ENCODE data around the gene ZNF658.
"Not testable (repeated sequence)": the region's sequence is repeated elsewhere in the genome, so short reads cannot be mapped to it uniquely, and the experiment has no call there.

Gene ZNF658

GRCh38 chr9:66900490-66901131 lies at the start of gene ZNF658:
Gene ZNF658 (plus strand): TSS chr9:66900725. CDS start chr9:66903562, 2,837 bp downstream.
- peak within 1 kb of the TSS; percentile 71 for H3K27ac ChIP-seq
- TF ChIP-seq ZFX (IDR thresholded peaks at IDR 0.05) = peak; percentile 44

- not testable (repeated sequence) for H3K27ac ChIP-seq
Measured at GRCh38 chr9:66861732-66862131, 38.8 kb upstream of the ZNF658 start.

GRCh38 chr9:66868660-66869059 lies 31.9 kb upstream of the ZNF658 start:
- not testable (repeated sequence) for H3K27ac ChIP-seq

GRCh38 chr9:66880605-66881004 lies 19.9 kb upstream of the ZNF658 start:
- not testable (repeated sequence) for H3K27ac ChIP-seq

GRCh38 chr9:66881847-66882246 lies 18.7 kb upstream of the ZNF658 start:
- not testable (repeated sequence) for H3K27ac ChIP-seq

GRCh38 chr9:66890334-66890733 lies 10.2 kb upstream of the ZNF658 start:
- H3K27ac ChIP-seq = not testable (repeated sequence)

- peak overlapping the region; percentile 71 for H3K27ac ChIP-seq
Measured at GRCh38 chr9:66901141-66901540, 616 bp downstream of the ZNF658 start.

- H3K27ac ChIP-seq = not testable (repeated sequence)
Measured at GRCh38 chr9:66909560-66909959, 9.0 kb downstream of the ZNF658 start.

- H3K27ac ChIP-seq = not testable (repeated sequence)
Measured at GRCh38 chr9:66920072-66920471, 19.5 kb downstream of the ZNF658 start.

GRCh38 chr9:66936194-66936870 lies 35.8 kb downstream of the ZNF658 start:
- not testable (repeated sequence) for H3K27ac ChIP-seq

- not testable (repeated sequence) for H3K27ac ChIP-seq
Measured at GRCh38 chr9:66937662-66938061, 37.1 kb downstream of the ZNF658 start.

- not testable (repeated sequence) for H3K27ac ChIP-seq
Measured at GRCh38 chr9:66938322-66938721, 37.8 kb downstream of the ZNF658 start.

GRCh38 chr9:66939878-66940830 lies 39.6 kb downstream of the ZNF658 start:
- H3K27ac ChIP-seq = not testable (repeated sequence)

- not testable (repeated sequence) for H3K27ac ChIP-seq
Measured at GRCh38 chr9:66942400-66943155, 42.1 kb downstream of the ZNF658 start.

- not testable (repeated sequence) for H3K27ac ChIP-seq
Measured at GRCh38 chr9:66952576-66952975, 52.1 kb downstream of the ZNF658 start.
